GM18868 (cell line): ENCODE data around the gene ADD3.

Source experiments
- ATAC-seq: cut with Tn5 transposase; IDR thresholded peaks from one replicate; pipeline ENCODE4 v1.9.1; 2021; ENCODE audit warnings: mild to moderate bottlenecking, moderate library complexity; ENCODE audit not compliant: unreplicated experiment

The ADD3 gene

DNA sequence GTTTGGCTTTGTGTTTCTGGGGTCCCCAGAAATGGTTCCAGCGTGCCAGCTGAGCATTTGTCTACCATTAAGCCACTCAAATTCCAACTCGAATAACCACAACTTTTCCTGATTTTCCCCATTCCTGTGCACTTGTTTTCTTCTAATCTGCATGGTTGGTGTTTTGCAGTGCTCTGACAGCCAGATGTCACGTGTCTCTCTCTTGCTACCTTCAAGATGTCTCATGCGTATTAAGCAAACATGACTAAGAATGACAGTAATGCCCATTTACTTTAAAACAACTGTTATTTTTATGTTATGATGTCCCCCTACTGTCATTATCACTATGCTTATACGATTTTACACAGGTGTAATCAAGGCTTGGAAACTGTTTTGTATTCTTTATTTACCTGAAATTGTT, 164.4 kb downstream of the ADD3 start:
- no peak for ATAC-seq

DNA sequence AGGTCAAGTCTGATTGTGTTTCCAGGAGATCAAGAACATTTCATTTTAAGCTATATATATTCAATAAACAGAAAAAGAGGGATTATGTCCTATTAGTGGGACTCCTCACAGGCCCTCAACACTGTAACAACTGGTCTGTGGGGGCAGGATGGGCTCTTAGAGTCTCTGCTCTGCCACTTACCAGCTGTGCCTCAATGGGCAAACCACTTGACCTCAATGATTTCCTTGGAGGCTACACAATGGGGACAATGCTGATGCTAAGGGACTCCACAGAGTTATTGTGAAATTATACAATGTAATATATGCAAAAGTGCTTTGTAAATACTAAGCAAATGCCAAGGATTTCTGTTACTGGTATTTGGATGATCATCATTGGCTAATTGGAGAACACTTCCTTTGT, 166.4 kb downstream of the ADD3 start:
- ATAC-seq = no peak

GRCh38 chr10:110174816-110175215, 167.0 kb downstream of the ADD3 start:
- no peak for ATAC-seq

GRCh38 chr10:110175406-110175805, 167.6 kb downstream of the ADD3 start:
- ATAC-seq = no peak

DNA sequence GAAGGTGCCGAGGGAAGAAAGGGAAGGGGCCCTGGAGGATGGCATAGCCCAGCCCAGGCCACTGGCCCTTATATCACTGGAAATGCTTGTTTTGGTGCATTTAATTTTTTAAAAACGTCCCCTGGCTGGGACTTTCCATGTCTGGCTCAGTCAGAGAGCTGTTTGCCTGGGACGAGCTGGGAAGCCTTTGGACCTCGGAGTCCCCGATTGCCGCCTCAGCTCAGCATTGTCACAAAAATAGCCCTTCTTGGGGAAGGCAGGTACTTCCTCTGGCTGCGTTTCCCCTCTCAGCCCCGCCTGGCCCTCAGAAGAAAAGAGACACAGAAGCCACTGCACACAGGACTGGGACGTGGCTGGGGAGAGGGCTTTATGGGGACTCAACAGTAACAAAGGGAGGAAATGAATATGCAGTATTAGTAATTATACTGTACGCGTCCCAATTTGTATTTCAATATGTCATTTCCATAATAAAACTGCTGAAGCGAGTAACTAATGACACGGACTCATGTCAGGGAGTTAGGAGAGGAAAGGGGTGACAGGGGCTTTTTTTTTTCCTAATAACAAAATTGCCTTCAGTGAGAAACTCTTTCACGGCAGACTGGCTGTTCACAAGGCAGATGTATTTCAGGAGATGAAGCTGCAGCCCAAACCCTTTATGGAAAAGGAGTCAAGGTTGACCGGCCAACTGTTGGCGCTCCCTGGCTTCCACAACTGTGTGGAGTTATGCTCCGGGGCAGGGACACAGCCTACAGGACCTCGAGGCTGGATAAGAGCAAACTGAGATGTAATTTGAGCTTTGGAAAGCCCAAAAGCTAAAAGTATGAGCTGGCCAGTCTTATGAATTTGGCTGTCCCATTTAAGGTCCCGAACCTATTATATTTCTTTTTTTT, 168.6 kb downstream of the ADD3 start:
- peak; percentile 48 for ATAC-seq

GRCh38 chr10:110179220-110179619, 171.4 kb downstream of the ADD3 start:
- ATAC-seq = no peak

GRCh38 chr10:110181451-110181850, 173.7 kb downstream of the ADD3 start:
- no peak for ATAC-seq

- ATAC-seq = no peak
Observed at GRCh38 chr10:110181911-110182310, 174.1 kb downstream of the ADD3 start.

DNA sequence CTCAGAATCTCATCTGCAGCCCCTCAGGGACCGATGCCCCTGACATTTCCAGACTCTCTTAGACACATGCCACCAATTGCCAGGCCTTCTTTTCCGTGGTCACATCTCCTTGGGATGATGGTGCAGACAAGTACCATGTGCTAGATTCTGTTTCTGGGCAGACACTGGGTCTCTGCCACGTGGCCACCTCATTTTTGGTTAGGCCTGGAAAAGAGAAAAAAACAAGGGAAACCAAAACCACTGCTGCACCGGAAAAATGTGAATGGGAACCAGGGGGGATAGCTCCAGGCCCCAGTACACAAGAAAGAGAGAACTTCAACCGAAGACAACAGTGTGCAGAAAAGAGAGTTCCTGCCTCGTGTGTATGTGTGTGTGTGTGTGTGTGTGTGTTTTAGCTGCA, 176.6 kb downstream of the ADD3 start:
- ATAC-seq = no peak
